Measurements from ENCODE around the gene WDR45. TPM values are rescaled to one million over a fixed set of nuclear protein-coding genes. Genes with fewer than 3 reads are reported as not detected.

Gene WDR45
- total RNA-seq, 2 donors from 2014 or later: 52.3 to 61.1 TPM

- DNase-seq (no peak), ATAC-seq (peak in 1 of 2 donors; percentile 48)
- intact Hi-C loops (cut with DNase I): no loop called here
Observed at GRCh38 chrX:49059201-49059600, 20.5 kb downstream of the WDR45 start.

GRCh38 chrX:49058794-49059193 is 20.9 kb downstream of the WDR45 start, which contains the start of gene CCDC120:
TSS of gene CCDC120 (plus strand) at chrX:49058999. CDS start at chrX:49062042, 3,043 bp downstream.
- intact Hi-C loops (cut with DNase I): no loop called here
- peak in 1 of 2 donors; percentile 60 for ATAC-seq
- DNase-seq: no peak

GRCh38 chrX:49054073-49054762 is 25.5 kb downstream of the WDR45 start:
- no peak for ATAC-seq
- intact Hi-C loops (cut with DNase I): no loop called here
- no peak for DNase-seq

GRCh38 chrX:49053223-49054072 is 26.2 kb downstream of the WDR45 start:
- intact Hi-C loops (cut with DNase I): no loop called here
- peak; percentile 82 to 93 for ATAC-seq
- peak; percentile 75 for DNase-seq

- DNase-seq: no peak
- intact Hi-C loops (cut with DNase I): loop anchor here in 1 of 2 donors (5.0 kb wide), 2 partner anchors 72 to 147 kb away; partner anchors contain the start of genes KCND1, PQBP1 and TIMM17B
- ATAC-seq: no peak
Observed at GRCh38 chrX:49043987-49044281, 35.8 kb downstream of the WDR45 start.

- intact Hi-C loops (cut with DNase I): loop anchor here in 1 of 2 donors (5.0 kb wide), 2 partner anchors 71 to 146 kb away; partner anchors contain the start of genes KCND1, PQBP1 and TIMM17B
- DNase-seq: peak; percentile 98
- peak; percentile 93 for ATAC-seq
Observed at GRCh38 chrX:49043220-49043986, 36.3 kb downstream of the WDR45 start, which contains the start of gene TFE3. TSS of gene TFE3 (minus strand) at chrX:49043357. CDS start at chrX:49043226, 131 bp downstream.

- ATAC-seq (peak in 1 of 2 donors; percentile 3), DNase-seq (peak; percentile 34)
- intact Hi-C loops (cut with DNase I): loop anchor here in 1 of 2 donors (5.0 kb wide), 2 partner anchors 70 to 145 kb away; partner anchors contain the start of genes KCND1, PQBP1 and TIMM17B
Observed at GRCh38 chrX:49042581-49043219, 37.0 kb downstream of the WDR45 start.

- ATAC-seq: no peak
- intact Hi-C loops (cut with DNase I): loop anchor here in 1 of 2 donors (5.0 kb wide), 2 partner anchors 70 to 145 kb away; partner anchors contain the start of genes KCND1, PQBP1 and TIMM17B
- no peak for DNase-seq
Observed at GRCh38 chrX:49041744-49042580, 37.7 kb downstream of the WDR45 start.

- intact Hi-C loops (cut with DNase I): loop anchor here in 1 of 2 donors (5.0 kb wide), 2 partner anchors 68 to 143 kb away; partner anchors contain the start of genes KCND1, PQBP1 and TIMM17B
- ATAC-seq: no peak
Observed at GRCh38 chrX:49040376-49040955, 39.2 kb downstream of the WDR45 start.

GRCh38 chrX:49039598-49040375 is 39.9 kb downstream of the WDR45 start:
- ATAC-seq (peak; percentile 7 to 28), DNase-seq (peak; percentile 77)
- intact Hi-C loops (cut with DNase I): loop anchor here in 1 of 2 donors (5.0 kb wide), 2 partner anchors 67 to 142 kb away; partner anchors contain the start of genes KCND1, PQBP1 and TIMM17B

More at GRCh38 chrX:49040376-49040955, 39.2 kb downstream of the WDR45 start:
- DNase-seq: no peak

GRCh38 chrX:49037883-49038475 is 41.7 kb downstream of the WDR45 start:
- DNase-seq (no peak), ATAC-seq (no peak)
- intact Hi-C loops (cut with DNase I): no loop called here

GRCh38 chrX:49030283-49030682 is 49.4 kb downstream of the WDR45 start:
- ATAC-seq: peak in 1 of 2 donors; percentile 34

GRCh38 chrX:49029876-49030275 is 49.8 kb downstream of the WDR45 start:
- DNase-seq (no peak), ATAC-seq (peak; percentile 14 to 18)
- intact Hi-C loops (cut with DNase I): no loop called here

More at GRCh38 chrX:49030283-49030682, 49.4 kb downstream of the WDR45 start:
- DNase-seq: no peak
- intact Hi-C loops (cut with DNase I): no loop called here
